A673 (cell line): ENCODE results near the gene AFAP1.

ENCODE experiments used
- CTCF ChIP-seq: fragments of 300-800, 200-600 bp; sonication (generic); conservative IDR thresholded peaks from 2 replicates; pipeline ENCODE4 v1.5.1; 2017; ENCODE audit warnings: low read depth, mild to moderate bottlenecking, antibody characterized with exemption, low read length, moderate library complexity, mixed read lengths
- EZH2 ChIP-seq: fragments of 200-600 bp; sonication (generic); IDR thresholded peaks from 2 replicates; pipeline ENCODE4 v1.6.1; 2017; ENCODE audit warnings: borderline replicate concordance, low read depth, mild to moderate bottlenecking, mixed read lengths, antibody characterized with exemption, low read length; ENCODE audit not compliant: poor library complexity, severe bottlenecking

- TF ChIP-seq CTCF, result no peak
- TF ChIP-seq EZH2, result no peak
Measured at GRCh38 chr4:7960017-7960789, 20.5 kb upstream of the AFAP1 start.
